Endodermal cell (in vitro differentiated cells): Measurements from ENCODE around the gene PSMD4. TPM values are rescaled to one million over a fixed set of nuclear protein-coding genes. Genes with fewer than 3 reads are reported as not detected.

Experiments used
- DNase-seq: peaks from one replicate; pipeline ENCODE4 v3.0.0-alpha.2; 2017
- H3K27ac ChIP-seq: 2 replicates; pipeline ENCODE4 v1.5.1; 2013; ENCODE audit warnings: mild to moderate bottlenecking, low read depth, low read length, moderate library complexity
- H3K27me3 ChIP-seq: 2 replicates; pipeline ENCODE4 v1.6.1; 2013; ENCODE audit warnings: mild to moderate bottlenecking, low read length, moderate library complexity; ENCODE audit not compliant: insufficient read depth, control insufficient read depth, poor library complexity, severe bottlenecking
- H3K36me3 ChIP-seq: 2 replicates; pipeline ENCODE4 v1.7.0; 2013; ENCODE audit warnings: mild to moderate bottlenecking, low read length, moderate library complexity; ENCODE audit not compliant: control insufficient read depth, insufficient read depth
- H3K4me1 ChIP-seq: one replicate; pipeline ENCODE4 v1.7.0; 2013; ENCODE audit warnings: low read length; ENCODE audit not compliant: control insufficient read depth, insufficient read depth
- H3K4me3 ChIP-seq: 2 replicates; pipeline ENCODE4 v1.5.1; 2013; ENCODE audit warnings: mild to moderate bottlenecking, low read length, moderate library complexity
- H3K9ac ChIP-seq: 2 replicates; pipeline ENCODE4 v1.6.1; 2013; ENCODE audit warnings: mild to moderate bottlenecking, low read length, moderate library complexity; ENCODE audit not compliant: poor library complexity, severe bottlenecking; ENCODE audit errors: extremely low read depth
- H3K9me3 ChIP-seq: 2 replicates; pipeline ENCODE4 v1.6.1; 2013; ENCODE audit warnings: mild to moderate bottlenecking, low read length, moderate library complexity; ENCODE audit not compliant: control insufficient read depth
- H3K27ac Mint-ChIP-seq: 2 replicates; pipeline ENCODE4 v1.8.0; 2020; ENCODE audit warnings: mixed read lengths
- H3K27me3 Mint-ChIP-seq: 2 replicates; pipeline ENCODE4 v1.8.0; 2021; ENCODE audit warnings: mild to moderate bottlenecking, mixed read lengths; ENCODE audit not compliant: insufficient read depth
- H3K36me3 Mint-ChIP-seq: 2 replicates; pipeline ENCODE4 v1.8.0; 2020; ENCODE audit warnings: low read depth, mixed read lengths
- H3K4me1 Mint-ChIP-seq: 2 replicates; pipeline ENCODE4 v1.8.0; 2020; ENCODE audit warnings: mixed read lengths
- H3K4me3 Mint-ChIP-seq: 2 replicates; pipeline ENCODE4 v1.8.0; 2020; ENCODE audit warnings: mild to moderate bottlenecking, moderate library complexity, mixed read lengths
- H3K9me3 Mint-ChIP-seq: 2 replicates; pipeline ENCODE4 v1.8.0; 2020; ENCODE audit warnings: mild to moderate bottlenecking, mixed read lengths
- WGBS, 2 experiments: methylation state at CpG; one replicate each; pipeline versions ENCODE4 v1.1.5 to v1.1.7; 2013; ENCODE audit warnings: missing lambda C conversion rate in 2 of 2, mixed read lengths in 1 of 2; ENCODE audit not compliant: insufficient coverage in 1 of 2, insufficient read length in 1 of 2; 5-methylcytosine and 5-hydroxymethylcytosine counted together
- total RNA-seq, 2 donors: library from RNA; stranded (reverse); fragmentation: NEBNext Ultra II Directional in 1 of 2; extraction: Animal tissue kit (Norgen Biotek cat#: 25700) in 1 of 2; gene quantifications; 2 replicates in 1 of 2; 3 replicates in 1 of 2; pipeline ENCODE4 v1.2.1, GENCODE V29; 2021
- TF ChIP-seq, protein P1 (sequence below): fragments of 200-600 bp; sonication (generic); conservative IDR thresholded peaks from 2 replicates; pipeline ENCODE4 v1.5.0; 2021; ENCODE audit warnings: antibody characterized with exemption, mild to moderate bottlenecking

The PSMD4 gene
- total RNA-seq, 2 donors from 2014 or later, result 188 to 205 TPM

DNA sequence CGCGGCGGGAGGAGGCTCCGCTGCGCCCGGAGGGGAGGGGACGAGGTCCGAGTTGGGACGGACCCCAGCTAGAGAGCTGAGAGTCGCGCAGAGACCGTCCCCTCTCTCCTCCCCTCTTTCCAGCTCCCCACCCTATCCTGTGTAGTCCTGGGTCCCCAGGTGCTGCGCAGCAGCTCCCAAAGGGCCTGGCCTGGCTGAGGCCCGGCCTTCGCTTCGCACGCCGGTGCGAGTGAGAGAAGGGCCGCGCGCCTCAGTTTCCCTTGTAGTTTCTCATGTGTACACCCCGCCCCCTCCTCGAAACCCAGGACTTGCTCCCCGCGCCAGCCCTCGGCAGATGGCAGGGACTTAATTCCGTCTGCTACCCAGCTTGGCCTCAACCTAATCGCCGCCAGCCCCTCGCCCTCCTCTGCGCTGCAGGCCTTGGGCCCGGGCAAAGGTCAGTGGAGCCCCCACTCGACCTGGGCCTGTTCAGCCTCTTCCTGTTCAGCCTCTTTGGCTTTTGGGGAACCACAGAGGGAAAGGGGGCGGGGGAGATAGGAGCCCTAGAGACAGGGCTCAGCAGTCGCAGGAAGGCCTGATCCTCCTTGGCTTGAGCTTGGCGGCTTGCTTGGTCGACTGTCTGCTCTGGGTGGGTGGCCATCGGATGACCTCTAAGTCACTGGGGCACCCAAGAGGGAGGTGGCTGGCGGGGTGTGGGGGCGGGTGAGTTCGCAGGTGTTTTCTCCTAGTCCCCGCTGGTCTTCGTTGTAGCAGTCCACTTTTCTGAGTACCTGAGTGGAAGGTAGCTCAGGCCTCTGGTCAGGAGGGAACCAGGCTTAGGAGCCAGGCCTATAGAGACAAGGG, 28.6 kb downstream of the PSMD4 start:
- peak overlapping the region; percentile 93 for H3K4me3 ChIP-seq
- H3K27me3 Mint-ChIP-seq, result no peaks in the 10 kb centered on the region
- TF ChIP-seq, protein P1, sequence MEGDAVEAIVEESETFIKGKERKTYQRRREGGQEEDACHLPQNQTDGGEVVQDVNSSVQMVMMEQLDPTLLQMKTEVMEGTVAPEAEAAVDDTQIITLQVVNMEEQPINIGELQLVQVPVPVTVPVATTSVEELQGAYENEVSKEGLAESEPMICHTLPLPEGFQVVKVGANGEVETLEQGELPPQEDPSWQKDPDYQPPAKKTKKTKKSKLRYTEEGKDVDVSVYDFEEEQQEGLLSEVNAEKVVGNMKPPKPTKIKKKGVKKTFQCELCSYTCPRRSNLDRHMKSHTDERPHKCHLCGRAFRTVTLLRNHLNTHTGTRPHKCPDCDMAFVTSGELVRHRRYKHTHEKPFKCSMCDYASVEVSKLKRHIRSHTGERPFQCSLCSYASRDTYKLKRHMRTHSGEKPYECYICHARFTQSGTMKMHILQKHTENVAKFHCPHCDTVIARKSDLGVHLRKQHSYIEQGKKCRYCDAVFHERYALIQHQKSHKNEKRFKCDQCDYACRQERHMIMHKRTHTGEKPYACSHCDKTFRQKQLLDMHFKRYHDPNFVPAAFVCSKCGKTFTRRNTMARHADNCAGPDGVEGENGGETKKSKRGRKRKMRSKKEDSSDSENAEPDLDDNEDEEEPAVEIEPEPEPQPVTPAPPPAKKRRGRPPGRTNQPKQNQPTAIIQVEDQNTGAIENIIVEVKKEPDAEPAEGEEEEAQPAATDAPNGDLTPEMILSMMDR, result no peak
- H3K4me3 Mint-ChIP-seq, result peak overlapping the region; percentile 92
- H3K9me3 Mint-ChIP-seq, result no peaks in the 10 kb centered on the region
- H3K27me3 ChIP-seq, result no peaks in the 10 kb centered on the region
- H3K9ac ChIP-seq, result peak overlapping the region; percentile 91
- WGBS, 2 experiments, result 17 to 30% methylated on average over 15 to 44 of the region's 44 CpGs
- H3K27ac Mint-ChIP-seq, result peak overlapping the region; percentile 95
- H3K27ac ChIP-seq, result no peak overlapping the region
- no peaks in the 10 kb centered on the region for H3K9me3 ChIP-seq
- peaks cover 4% of the 10 kb centered on the region for H3K4me1 ChIP-seq
- H3K36me3 Mint-ChIP-seq, result peaks cover 23% of the 10 kb centered on the region
- H3K36me3 ChIP-seq, result peaks cover 25% of the 10 kb centered on the region
- peaks cover 13% of the 10 kb centered on the region for H3K4me1 Mint-ChIP-seq
- peak; percentile 79 for DNase-seq

DNA sequence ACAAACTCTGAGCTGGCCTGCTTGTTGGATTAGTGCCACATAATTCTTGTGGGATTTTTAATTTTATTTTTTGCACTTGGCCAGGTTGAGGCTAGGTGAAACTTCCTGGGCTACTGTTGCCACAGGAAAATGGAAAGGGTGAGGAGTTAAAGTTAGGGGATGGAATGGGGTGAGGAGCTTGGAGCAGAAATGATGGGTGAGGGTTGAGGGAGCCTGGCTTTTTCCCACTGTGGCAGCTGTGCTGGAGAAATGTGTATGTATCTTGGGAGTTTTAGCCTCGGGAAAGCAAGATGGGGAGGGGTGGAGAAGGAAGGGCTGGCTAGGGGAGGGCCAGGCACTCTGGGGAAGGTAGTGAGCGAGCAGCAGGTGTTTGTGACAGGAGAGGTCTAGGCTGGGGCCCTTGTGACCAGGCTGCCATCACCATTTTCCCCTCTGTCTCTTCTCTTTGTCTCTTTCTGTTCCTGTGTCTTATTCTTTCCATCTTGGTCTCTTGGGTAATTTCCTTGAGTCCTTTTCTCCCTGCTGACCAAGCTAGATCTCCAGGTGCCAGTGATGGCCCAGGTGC, 29.6 kb downstream of the PSMD4 start:
- peaks cover 13% of the 10 kb centered on the region for H3K4me1 Mint-ChIP-seq
- peak overlapping the region; percentile 95 for H3K27ac Mint-ChIP-seq
- TF ChIP-seq, protein P1, result no peak
- Histone ChIP-seq H3K4me1 (peaks cover 4% of the 10 kb centered on the region), H3K9me3 (no peaks in the 10 kb centered on the region), H3K4me3 (peak overlapping the region; percentile 93), H3K27ac (no peak overlapping the region), H3K36me3 (peaks cover 28% of the 10 kb centered on the region), H3K9ac (no peak overlapping the region), H3K27me3 (no peaks in the 10 kb centered on the region)
- no peaks in the 10 kb centered on the region for H3K27me3 Mint-ChIP-seq
- H3K36me3 Mint-ChIP-seq, result peaks cover 33% of the 10 kb centered on the region
- peak overlapping the region; percentile 92 for H3K4me3 Mint-ChIP-seq
- no peak for DNase-seq
- WGBS, 2 experiments, result 71 to 94% methylated on average over 1 to 2 of the region's 2 CpGs
- no peaks in the 10 kb centered on the region for H3K9me3 Mint-ChIP-seq

- TF ChIP-seq, protein P1, result no peak
These were observed 32.2 kb downstream of the PSMD4 start for GRCh38 chr1:151286619-151287340.

More at GRCh38 chr1:151286619-151287340, 32.2 kb downstream of the PSMD4 start:
- peaks cover 4% of the 10 kb centered on the region for H3K4me1 ChIP-seq
- H3K36me3 ChIP-seq, result peaks cover 49% of the 10 kb centered on the region
- no peaks in the 10 kb centered on the region for H3K9me3 Mint-ChIP-seq
- no peak overlapping the region for H3K4me3 Mint-ChIP-seq
- H3K27ac Mint-ChIP-seq, result no peak overlapping the region
- no peaks in the 10 kb centered on the region for H3K27me3 ChIP-seq
- H3K9me3 ChIP-seq, result no peaks in the 10 kb centered on the region
- DNase-seq, result no peak
- H3K4me3 ChIP-seq, result no peak overlapping the region
- H3K36me3 Mint-ChIP-seq, result peaks cover 44% of the 10 kb centered on the region
- no peak overlapping the region for H3K9ac ChIP-seq
- WGBS, 2 experiments, result 86 to 94% methylated on average over 5 to 10 of the region's 10 CpGs
- no peaks in the 10 kb centered on the region for H3K27me3 Mint-ChIP-seq
- H3K4me1 Mint-ChIP-seq, result peaks cover 13% of the 10 kb centered on the region
- H3K27ac ChIP-seq, result no peak overlapping the region
